ENCODE results near the gene FRK.

GRCh38 chr6:116015983-116016382 is 44.7 kb downstream of the FRK start:
- no peak for TF ChIP-seq POLR2A (IDR thresholded peaks at IDR 0.05)
- TF ChIP-seq, protein P1, sequence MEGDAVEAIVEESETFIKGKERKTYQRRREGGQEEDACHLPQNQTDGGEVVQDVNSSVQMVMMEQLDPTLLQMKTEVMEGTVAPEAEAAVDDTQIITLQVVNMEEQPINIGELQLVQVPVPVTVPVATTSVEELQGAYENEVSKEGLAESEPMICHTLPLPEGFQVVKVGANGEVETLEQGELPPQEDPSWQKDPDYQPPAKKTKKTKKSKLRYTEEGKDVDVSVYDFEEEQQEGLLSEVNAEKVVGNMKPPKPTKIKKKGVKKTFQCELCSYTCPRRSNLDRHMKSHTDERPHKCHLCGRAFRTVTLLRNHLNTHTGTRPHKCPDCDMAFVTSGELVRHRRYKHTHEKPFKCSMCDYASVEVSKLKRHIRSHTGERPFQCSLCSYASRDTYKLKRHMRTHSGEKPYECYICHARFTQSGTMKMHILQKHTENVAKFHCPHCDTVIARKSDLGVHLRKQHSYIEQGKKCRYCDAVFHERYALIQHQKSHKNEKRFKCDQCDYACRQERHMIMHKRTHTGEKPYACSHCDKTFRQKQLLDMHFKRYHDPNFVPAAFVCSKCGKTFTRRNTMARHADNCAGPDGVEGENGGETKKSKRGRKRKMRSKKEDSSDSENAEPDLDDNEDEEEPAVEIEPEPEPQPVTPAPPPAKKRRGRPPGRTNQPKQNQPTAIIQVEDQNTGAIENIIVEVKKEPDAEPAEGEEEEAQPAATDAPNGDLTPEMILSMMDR (IDR thresholded peaks at IDR 0.05), result no peak

Data from sigmoid colon (tissue), 3 donors.